OCI-LY3 (cell line): Measurements from ENCODE around the gene ANTXR2.

ENCODE experiments used
- H2AFZ ChIP-seq: fragments of 200-600, 300-600 bp; shearing (Covaris generic); 2 replicates; pipeline ENCODE4 v1.6.0; 2014; ENCODE audit warnings: antibody characterized with exemption, low read depth, low read length
- H3K27ac ChIP-seq: fragments of 200-600, 300-600 bp; sonication (generic); 2 replicates; pipeline ENCODE4 v1.5.1; 2014; ENCODE audit warnings: mild to moderate bottlenecking, low read length, moderate library complexity, mixed read lengths
- H3K27me3 ChIP-seq: fragments of 200-600, 300-600 bp; sonication (generic); 2 replicates; pipeline ENCODE4 v1.6.1; 2014; ENCODE audit warnings: low read depth, low read length, mixed read lengths
- H3K36me3 ChIP-seq: fragments of 200-600, 300-600 bp; sonication (generic); replicated peaks from 2 replicates; pipeline ENCODE3; 2014; ENCODE audit warnings: low read depth, low read length, mixed read lengths
- H3K4me1 ChIP-seq: fragments of 300-600, 200-600 bp; sonication (generic); 2 replicates; pipeline ENCODE4 v1.6.1; 2014; ENCODE audit warnings: low read length, mixed read lengths
- H3K4me2 ChIP-seq: fragments of 200-600, 300-600 bp; sonication (generic); 2 replicates; pipeline ENCODE4 v1.6.1; 2014; ENCODE audit warnings: low read length, mixed read lengths
- H3K4me3 ChIP-seq: fragments of 300-600, 200-600 bp; sonication (generic); 2 replicates; pipeline ENCODE4 v1.5.1; 2014; ENCODE audit warnings: antibody characterized with exemption, mild to moderate bottlenecking, low read length, moderate library complexity
- H3K79me2 ChIP-seq: fragments of 300-600, 200-600 bp; shearing (Covaris generic); 2 replicates; pipeline ENCODE4 v1.6.1; 2014; ENCODE audit warnings: mild to moderate bottlenecking, low read length, mixed read lengths
- H3K9ac ChIP-seq: fragments of 300-600, 200-600 bp; shearing (Covaris generic); 2 replicates; pipeline ENCODE4 v1.6.0; 2014; ENCODE audit warnings: mild to moderate bottlenecking, low read length, moderate library complexity
- H3K9me3 ChIP-seq: fragments of 200-600, 300-600 bp; shearing (Covaris generic); 2 replicates; pipeline ENCODE4 v1.6.1; 2014; ENCODE audit warnings: low read length, mixed read lengths; ENCODE audit not compliant: insufficient read depth
- H4K20me1 ChIP-seq: fragments of 200-600, 300-600 bp; sonication (generic); 2 replicates; pipeline ENCODE4 v1.6.1; 2016; ENCODE audit warnings: low read length, mixed read lengths; ENCODE audit not compliant: insufficient read depth
- CTCF ChIP-seq: fragments of 200-600, 300-600 bp; sonication (generic); IDR thresholded peaks from 2 replicates; pipeline ENCODE4 v1.5.1; 2014; ENCODE audit warnings: antibody characterized with exemption, low read length, low read depth
- EZH2phosphoT487 ChIP-seq: fragments of 200-600 bp; shearing (Covaris generic); IDR thresholded peaks from 2 replicates; pipeline ENCODE4 v1.6.1; 2018; ENCODE audit warnings: antibody characterized with exemption, mixed run types, low read depth

ANTXR2 gene

GRCh38 chr4:79905212-79905611 lies 167.8 kb downstream of the ANTXR2 start:
- Histone ChIP-seq H3K9ac (no peak overlapping the region), H3K27me3 (no peaks in the 10 kb centered on the region), H2AFZ (no peak overlapping the region), H3K27ac (no peak overlapping the region), H3K79me2 (no peaks in the 10 kb centered on the region), H3K4me3 (no peak overlapping the region), H3K4me2 (no peak overlapping the region), H4K20me1 (no peaks in the 10 kb centered on the region), H3K36me3 (no peaks in the 10 kb centered on the region), H3K9me3 (no peaks in the 10 kb centered on the region), H3K4me1 (no peaks in the 10 kb centered on the region)
- TF ChIP-seq EZH2phosphoT487: no peak

- Histone ChIP-seq H3K4me2 (no peak overlapping the region), H3K27me3 (no peaks in the 10 kb centered on the region), H3K79me2 (no peaks in the 10 kb centered on the region), H3K4me3 (no peak overlapping the region), H3K4me1 (no peaks in the 10 kb centered on the region), H4K20me1 (no peaks in the 10 kb centered on the region), H2AFZ (no peak overlapping the region), H3K27ac (no peak overlapping the region), H3K9me3 (no peaks in the 10 kb centered on the region), H3K36me3 (no peaks in the 10 kb centered on the region), H3K9ac (no peak overlapping the region)
- TF ChIP-seq CTCF (no peak), EZH2phosphoT487 (no peak)
These were observed 168.7 kb downstream of the ANTXR2 start for GRCh38 chr4:79904331-79904730.

- TF ChIP-seq CTCF (no peak), EZH2phosphoT487 (no peak)
- no peaks in the 10 kb centered on the region for H3K36me3 ChIP-seq
These were observed 172.8 kb downstream of the ANTXR2 start for GRCh38 chr4:79900182-79900581.

GRCh38 chr4:79899481-79899880 lies 173.5 kb downstream of the ANTXR2 start:
- H2AFZ ChIP-seq: no peak overlapping the region
- no peak overlapping the region for H3K27ac ChIP-seq
- TF ChIP-seq CTCF (no peak), EZH2phosphoT487 (no peak)
- no peak overlapping the region for H3K9ac ChIP-seq
- no peaks in the 10 kb centered on the region for H3K36me3 ChIP-seq
- no peaks in the 10 kb centered on the region for H3K4me1 ChIP-seq
- H4K20me1 ChIP-seq: no peaks in the 10 kb centered on the region
- H3K79me2 ChIP-seq: no peaks in the 10 kb centered on the region
- no peak overlapping the region for H3K4me3 ChIP-seq
- H3K4me2 ChIP-seq: no peak overlapping the region
- no peaks in the 10 kb centered on the region for H3K27me3 ChIP-seq
- no peaks in the 10 kb centered on the region for H3K9me3 ChIP-seq

More at GRCh38 chr4:79900182-79900581, 172.8 kb downstream of the ANTXR2 start:
- Histone ChIP-seq H3K9me3 (no peaks in the 10 kb centered on the region), H3K79me2 (no peaks in the 10 kb centered on the region), H3K9ac (no peak overlapping the region), H3K4me1 (no peaks in the 10 kb centered on the region), H3K27ac (no peak overlapping the region), H3K27me3 (no peaks in the 10 kb centered on the region), H3K4me2 (no peak overlapping the region), H3K4me3 (no peak overlapping the region), H4K20me1 (no peaks in the 10 kb centered on the region), H2AFZ (no peak overlapping the region)

GRCh38 chr4:79898055-79898454 lies 175.0 kb downstream of the ANTXR2 start:
- H3K9ac ChIP-seq: no peak overlapping the region
- H3K4me1 ChIP-seq: no peaks in the 10 kb centered on the region
- no peak overlapping the region for H3K4me2 ChIP-seq
- no peaks in the 10 kb centered on the region for H3K36me3 ChIP-seq
- H4K20me1 ChIP-seq: no peaks in the 10 kb centered on the region
- H3K79me2 ChIP-seq: no peaks in the 10 kb centered on the region
- H3K4me3 ChIP-seq: no peak overlapping the region
- H3K9me3 ChIP-seq: no peaks in the 10 kb centered on the region
- H3K27me3 ChIP-seq: no peaks in the 10 kb centered on the region
- H2AFZ ChIP-seq: no peak overlapping the region
- H3K27ac ChIP-seq: no peak overlapping the region
- TF ChIP-seq CTCF (no peak), EZH2phosphoT487 (no peak)
